ENCODE data around the gene VIM.

DNA sequence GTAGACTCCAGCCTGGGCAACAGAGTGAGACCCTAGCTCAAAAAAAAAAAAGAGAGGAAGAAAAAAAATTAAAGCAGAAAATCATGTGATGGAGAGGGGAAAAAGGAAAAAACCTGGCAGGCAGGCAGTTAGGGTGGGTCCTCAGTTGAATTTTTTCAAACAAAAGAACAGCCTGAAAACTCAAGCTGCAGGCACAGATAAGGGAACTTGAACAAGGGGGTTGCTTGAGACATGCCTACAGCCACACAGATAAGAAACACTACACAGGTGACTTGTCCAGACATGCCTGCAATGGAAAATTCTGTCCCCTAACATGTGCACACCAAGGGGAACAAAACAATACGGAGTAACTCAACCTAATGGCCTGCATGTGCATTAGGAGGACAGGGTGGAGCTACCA is 19.2 kb downstream of the VIM start:
- TF ChIP-seq, protein P1, sequence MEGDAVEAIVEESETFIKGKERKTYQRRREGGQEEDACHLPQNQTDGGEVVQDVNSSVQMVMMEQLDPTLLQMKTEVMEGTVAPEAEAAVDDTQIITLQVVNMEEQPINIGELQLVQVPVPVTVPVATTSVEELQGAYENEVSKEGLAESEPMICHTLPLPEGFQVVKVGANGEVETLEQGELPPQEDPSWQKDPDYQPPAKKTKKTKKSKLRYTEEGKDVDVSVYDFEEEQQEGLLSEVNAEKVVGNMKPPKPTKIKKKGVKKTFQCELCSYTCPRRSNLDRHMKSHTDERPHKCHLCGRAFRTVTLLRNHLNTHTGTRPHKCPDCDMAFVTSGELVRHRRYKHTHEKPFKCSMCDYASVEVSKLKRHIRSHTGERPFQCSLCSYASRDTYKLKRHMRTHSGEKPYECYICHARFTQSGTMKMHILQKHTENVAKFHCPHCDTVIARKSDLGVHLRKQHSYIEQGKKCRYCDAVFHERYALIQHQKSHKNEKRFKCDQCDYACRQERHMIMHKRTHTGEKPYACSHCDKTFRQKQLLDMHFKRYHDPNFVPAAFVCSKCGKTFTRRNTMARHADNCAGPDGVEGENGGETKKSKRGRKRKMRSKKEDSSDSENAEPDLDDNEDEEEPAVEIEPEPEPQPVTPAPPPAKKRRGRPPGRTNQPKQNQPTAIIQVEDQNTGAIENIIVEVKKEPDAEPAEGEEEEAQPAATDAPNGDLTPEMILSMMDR (IDR thresholded peaks at IDR 0.05; ENCODE audit: poor library complexity), result no peak
- TF ChIP-seq EZH2 (IDR thresholded peaks at IDR 0.05; ENCODE audit: borderline replicate concordance), result no peak
